Kasumi-1 (cell line): ENCODE measurements around the gene RHOH.

ENCODE experiments used
- DNase-seq, 2 experiments: peaks; one replicate each; lab custom pipeline; 2025; lab: John Stamatoyannopoulos, UW

RHOH gene

GRCh38 chr4:40238008-40238699, 41.3 kb downstream of the RHOH start:
- DNase-seq: peak; percentile 87

DNA sequence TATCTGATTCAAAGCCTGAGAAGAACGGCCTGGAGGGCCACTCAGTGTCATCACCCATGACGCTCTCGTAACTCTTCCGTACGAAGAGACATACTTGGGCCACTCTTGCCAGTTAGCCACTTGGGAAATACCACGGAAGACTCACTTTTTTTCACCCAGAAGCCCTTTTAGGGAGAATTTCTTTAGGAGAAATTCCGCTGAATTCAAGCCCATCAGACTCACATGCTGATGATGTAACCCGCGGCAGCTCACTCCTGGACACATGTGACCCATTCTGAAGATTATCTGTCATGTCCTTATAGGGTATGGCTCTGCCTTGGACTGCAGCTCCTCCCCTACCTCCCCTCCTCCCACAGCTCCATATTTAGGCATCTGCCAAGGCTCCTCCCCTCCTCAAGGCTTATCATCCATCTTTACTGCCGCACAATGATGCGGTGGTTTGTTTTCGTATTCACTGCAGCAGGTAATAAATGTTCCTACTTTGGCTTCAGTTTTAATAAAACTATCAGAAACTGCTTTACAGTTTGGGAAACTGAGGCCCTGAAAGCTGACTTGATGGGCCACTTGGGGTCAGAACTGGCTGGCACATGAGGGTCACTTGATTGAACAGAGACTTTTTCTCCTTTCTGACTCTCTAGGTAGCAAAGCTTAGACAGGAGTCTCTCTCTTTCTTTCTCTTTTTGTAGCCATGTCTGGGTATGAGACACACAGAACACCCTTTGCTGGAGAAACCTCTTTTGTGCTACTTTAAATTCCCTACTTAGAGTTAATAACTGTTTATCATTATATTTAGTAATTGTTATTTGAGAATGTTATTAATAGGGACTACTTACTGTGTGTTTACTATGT, 42.1 kb downstream of the RHOH start:
- peak; percentile 97 for DNase-seq

GRCh38 chr4:40240040-40240653, 43.3 kb downstream of the RHOH start:
- no peak for DNase-seq

GRCh38 chr4:40241026-40241425, 44.2 kb downstream of the RHOH start:
- no peak for DNase-seq

- DNase-seq: no peak
Observed at GRCh38 chr4:40241941-40242340, 45.1 kb downstream of the RHOH start.

DNA sequence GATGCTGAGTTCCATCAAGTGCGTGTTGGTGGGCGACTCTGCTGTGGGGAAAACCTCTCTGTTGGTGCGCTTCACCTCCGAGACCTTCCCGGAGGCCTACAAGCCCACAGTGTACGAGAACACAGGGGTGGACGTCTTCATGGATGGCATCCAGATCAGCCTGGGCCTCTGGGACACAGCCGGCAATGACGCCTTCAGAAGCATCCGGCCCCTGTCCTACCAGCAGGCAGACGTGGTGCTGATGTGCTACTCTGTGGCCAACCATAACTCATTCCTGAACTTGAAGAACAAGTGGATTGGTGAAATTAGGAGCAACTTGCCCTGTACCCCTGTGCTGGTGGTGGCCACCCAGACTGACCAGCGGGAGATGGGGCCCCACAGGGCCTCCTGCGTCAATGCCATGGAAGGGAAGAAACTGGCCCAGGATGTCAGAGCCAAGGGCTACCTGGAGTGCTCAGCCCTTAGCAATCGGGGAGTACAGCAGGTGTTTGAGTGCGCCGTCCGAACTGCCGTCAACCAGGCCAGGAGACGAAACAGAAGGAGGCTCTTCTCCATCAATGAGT, 46.6 kb downstream of the RHOH start:
- no peak for DNase-seq

DNA sequence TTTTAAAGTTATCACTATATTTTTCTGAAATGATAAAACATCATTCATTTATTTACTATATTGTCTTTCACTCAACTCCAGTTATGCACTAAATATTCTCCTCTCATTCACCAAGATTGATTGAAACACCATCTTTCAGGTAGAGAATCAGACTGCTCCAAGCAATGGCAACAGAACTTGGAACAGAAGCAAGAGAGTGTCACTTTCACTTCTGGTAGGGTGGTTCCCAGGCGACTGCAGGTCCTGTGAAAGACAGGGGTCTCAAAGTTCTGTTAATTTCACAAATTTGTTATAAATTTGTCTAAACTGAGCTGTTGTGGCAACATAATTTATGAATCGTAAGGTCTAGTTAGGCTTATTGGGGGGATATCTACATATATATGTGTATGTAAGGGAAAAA, 47.8 kb downstream of the RHOH start:
- DNase-seq: no peak

- no peak for DNase-seq
Observed at GRCh38 chr4:40245550-40245949, 48.7 kb downstream of the RHOH start.

GRCh38 chr4:40246011-40246900, 49.4 kb downstream of the RHOH start:
- no peak for DNase-seq

DNA sequence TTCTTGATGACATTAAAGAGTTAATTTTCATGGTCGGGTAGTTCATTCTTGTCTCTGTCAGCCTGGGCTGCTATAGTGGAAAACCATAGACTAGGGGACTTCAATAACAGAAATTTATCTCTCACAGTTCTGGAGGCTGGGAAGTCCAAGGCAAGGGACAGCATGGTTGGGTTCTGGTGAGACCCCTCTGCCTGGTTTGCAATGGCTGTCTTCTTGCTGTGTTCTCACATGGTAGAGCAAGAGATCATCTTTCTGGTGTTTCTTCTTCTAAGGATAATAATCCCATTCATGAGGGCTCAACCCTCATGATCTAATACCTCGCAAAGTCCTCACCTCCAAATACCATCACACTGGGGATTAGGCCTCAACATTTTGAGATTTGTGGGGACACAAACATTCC, 50.1 kb downstream of the RHOH start:
- DNase-seq: no peak

GRCh38 chr4:40247350-40247749, 50.5 kb downstream of the RHOH start:
- no peak for DNase-seq

DNA sequence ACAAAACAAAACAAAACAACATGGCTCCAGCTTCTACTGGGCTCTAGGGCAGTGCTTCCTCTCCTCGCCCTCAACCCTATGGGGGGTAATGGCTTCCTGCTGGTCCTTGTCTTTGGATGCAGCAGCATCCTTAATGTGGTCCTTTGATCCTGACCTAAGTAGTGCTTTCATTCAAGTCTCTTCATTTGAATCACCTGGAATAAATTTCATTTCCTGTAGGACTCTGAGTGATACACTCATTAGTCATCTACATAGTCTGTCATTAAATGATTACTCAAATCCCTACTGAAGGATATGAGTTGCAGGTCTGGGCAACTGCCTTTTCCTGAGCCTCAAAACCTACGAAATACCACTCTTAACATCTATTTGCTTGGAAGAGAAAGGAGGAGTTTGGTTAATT, 54.5 kb downstream of the RHOH start:
- DNase-seq: no peak

DNA sequence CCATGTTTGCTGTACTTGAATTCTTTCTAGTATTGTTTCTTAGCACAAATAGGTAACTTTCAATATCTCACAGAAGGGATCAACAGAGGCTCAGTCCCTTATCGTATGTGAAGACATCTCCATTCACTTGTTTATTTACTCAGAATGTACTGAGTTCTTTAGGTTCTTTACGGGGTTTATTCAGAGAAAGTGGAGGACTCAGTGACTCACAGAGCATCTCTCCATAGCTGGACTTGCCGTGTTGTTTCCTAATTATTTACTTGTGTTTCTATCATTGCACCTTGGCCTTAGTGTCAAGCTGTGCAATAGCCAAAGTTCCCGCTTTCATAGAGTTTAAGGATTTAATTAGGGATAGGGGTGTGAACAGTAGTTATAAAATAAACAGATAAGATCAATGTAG, 57.1 kb downstream of the RHOH start:
- no peak for DNase-seq

- no peak for DNase-seq
Observed at GRCh38 chr4:40254608-40255392, 58.0 kb downstream of the RHOH start.

- DNase-seq: no peak
Observed at GRCh38 chr4:40255393-40256281, 58.8 kb downstream of the RHOH start.

- no peak for DNase-seq
Observed at GRCh38 chr4:40256329-40256728, 59.5 kb downstream of the RHOH start.

- no peak for DNase-seq
Observed at GRCh38 chr4:40256817-40257216, 60.0 kb downstream of the RHOH start.

- no peak for DNase-seq
Observed at GRCh38 chr4:40258627-40259026, 61.8 kb downstream of the RHOH start.

- no peak for DNase-seq
Observed at GRCh38 chr4:40261231-40262076, 64.6 kb downstream of the RHOH start.
